HG03045 (cell line): ENCODE results near the gene FLT3LG.

ENCODE experiments used
- ATAC-seq: cut with Tn5 transposase; IDR thresholded peaks from one replicate; pipeline ENCODE4 v1.9.1; 2021; ENCODE audit warnings: mild to moderate bottlenecking, moderate library complexity; ENCODE audit not compliant: unreplicated experiment

The FLT3LG gene

DNA sequence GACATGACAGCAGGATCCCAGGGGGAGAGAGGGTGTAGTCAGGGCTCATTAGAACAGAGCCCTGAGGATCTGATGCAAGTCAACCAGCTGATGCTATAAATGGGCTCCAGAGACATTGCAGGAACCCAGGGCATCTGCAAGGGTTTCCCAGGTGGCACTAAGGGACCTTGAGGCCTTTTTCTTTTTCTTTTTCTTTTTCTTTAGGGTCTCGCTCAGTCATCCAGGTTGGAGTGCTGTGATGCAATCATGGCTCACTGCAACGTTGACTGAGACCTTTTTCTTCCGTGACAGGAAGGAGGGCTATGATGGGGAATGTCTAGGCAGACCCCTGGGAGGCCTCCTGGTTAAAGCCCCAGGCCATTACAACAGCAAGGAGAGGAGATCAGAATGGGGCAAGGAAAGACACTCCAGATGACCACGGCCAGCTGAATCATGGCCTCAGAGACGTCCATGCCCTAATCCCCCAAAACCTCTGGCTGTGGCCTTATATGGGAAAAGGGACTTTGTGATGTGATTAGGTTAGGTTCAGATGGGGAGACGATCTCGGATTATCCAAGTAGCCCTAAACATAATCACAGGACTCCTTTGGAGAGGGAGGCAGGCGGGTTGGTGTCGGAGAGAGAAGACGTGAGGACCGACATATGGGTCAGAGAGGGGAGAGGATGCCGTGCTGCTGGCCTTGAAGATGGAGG is 33.9 kb downstream of the FLT3LG start:
- no peak for ATAC-seq

DNA sequence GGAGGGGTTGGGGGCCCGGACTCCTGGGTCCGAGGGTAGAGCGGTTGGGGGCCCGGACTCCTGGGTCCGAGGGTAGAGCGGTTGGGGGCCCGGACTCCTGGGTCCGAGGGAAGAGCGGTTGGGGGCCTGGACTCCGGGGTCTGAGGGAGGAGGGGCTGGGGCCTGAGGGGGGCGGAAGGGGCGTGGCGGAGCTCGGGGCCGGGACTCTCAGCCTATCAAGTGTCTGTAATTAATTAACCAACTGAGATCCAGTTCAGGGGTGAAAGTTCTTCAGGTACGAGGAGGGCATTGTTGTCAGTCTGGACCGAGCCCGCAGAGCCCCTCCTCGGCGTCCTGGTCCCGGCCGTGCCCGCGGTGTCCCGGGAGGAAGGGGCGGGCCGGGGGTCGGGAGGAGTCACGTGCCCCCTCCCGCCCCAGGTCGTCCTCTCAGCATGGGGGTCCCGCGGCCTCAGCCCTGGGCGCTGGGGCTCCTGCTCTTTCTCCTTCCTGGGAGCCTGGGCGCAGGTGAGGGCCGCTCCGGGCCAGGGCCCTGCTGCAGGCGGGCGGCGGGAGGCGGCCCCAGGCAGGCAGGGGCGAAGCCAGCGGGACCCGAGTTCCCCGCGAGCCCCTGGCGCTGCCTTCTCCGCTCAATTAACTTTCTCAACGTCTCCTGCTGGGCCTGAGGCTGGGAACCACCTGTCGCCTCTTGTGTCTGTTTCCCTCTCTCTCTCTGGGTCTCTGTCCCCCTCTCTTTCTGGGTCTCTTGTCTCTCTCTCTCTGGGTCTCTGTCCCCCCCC is 39.1 kb downstream of the FLT3LG start:
- no peak for ATAC-seq

DNA sequence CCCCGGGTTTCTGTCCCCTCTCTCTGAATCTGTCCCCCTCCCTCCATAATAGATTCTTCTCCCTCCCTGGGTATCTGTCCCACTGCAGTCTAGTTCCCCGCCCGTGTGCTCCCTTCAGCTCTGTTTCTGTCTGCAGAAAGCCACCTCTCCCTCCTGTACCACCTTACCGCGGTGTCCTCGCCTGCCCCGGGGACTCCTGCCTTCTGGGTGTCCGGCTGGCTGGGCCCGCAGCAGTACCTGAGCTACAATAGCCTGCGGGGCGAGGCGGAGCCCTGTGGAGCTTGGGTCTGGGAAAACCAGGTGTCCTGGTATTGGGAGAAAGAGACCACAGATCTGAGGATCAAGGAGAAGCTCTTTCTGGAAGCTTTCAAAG is 39.7 kb downstream of the FLT3LG start:
- ATAC-seq = no peak

DNA sequence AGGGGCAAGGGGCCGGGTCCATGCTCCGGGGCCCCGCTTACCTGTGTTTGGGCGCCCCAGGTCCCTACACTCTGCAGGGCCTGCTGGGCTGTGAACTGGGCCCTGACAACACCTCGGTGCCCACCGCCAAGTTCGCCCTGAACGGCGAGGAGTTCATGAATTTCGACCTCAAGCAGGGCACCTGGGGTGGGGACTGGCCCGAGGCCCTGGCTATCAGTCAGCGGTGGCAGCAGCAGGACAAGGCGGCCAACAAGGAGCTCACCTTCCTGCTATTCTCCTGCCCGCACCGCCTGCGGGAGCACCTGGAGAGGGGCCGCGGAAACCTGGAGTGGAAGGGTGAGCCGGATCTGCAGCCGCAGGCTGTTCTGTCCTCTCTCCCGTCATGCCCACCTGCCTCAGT is 40.1 kb downstream of the FLT3LG start:
- no peak for ATAC-seq

GRCh38 chr19:49515767-49516166 is 41.8 kb downstream of the FLT3LG start:
- no peak for ATAC-seq

- ATAC-seq = no peak
These were observed 44.0 kb downstream of the FLT3LG start for GRCh38 chr19:49518033-49518432.

DNA sequence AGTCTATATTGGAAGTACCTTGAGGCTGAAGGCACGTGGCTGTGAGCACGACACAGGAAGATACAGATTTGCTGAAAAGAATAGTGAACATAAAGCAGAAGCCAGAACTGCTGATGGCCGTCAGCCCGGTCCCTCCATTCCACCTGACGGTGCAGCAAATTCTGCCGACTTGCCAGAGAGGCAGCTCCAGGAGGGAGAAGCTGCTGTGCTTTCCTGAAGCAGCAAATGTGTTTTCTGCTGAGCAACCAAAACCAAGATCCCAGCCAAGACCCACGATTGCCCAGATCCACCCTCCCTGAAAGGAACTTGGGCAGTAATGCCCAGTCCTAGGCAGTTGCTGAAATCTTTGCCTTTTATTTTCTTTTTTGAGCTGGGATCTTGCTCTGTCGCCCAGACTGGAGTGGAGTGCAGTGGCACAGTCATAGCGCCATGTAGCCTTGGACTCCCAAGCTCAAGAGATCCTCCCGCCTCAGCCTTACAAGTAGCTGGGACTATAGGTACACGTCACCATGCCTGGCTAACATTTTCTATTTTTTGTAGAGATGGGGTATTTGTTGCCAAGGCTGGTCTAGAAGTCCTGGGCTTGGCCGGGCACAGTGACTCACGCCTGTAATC is 46.8 kb downstream of the FLT3LG start:
- no peak for ATAC-seq

DNA sequence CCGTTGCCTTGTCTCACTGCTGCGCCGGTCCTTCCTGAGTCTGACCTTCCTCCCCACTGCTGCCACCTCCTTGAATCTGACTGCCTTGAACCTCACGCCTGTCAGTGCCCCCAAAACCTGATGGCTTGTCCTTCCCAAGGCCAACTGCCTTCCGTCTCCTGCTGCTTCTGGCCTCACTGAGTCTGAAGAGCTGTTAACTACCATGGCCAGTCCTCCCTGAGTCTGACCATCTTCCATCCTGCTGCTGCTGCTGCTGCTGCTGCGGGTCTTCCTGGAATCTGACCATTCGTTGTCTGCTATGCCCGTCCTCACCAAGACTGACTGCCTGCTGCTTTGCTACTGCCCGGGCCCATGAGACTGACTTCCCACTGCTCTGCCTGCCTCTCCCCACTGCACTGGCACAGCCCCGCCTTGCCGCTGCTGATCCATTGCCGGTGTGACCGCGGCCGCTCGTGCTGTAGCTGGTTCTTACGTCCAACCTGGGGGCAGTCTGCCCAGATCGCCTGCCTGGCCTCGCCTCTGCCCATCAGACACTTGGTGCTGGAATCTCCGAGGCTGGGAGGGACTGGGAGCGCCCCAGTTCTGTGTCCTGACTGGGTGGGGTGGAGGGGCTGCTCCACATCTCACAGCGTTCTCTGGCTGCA is 50.9 kb downstream of the FLT3LG start:
- ATAC-seq = no peak

- no peak for ATAC-seq
These were observed 54.3 kb downstream of the FLT3LG start for GRCh38 chr19:49528211-49528771.

DNA sequence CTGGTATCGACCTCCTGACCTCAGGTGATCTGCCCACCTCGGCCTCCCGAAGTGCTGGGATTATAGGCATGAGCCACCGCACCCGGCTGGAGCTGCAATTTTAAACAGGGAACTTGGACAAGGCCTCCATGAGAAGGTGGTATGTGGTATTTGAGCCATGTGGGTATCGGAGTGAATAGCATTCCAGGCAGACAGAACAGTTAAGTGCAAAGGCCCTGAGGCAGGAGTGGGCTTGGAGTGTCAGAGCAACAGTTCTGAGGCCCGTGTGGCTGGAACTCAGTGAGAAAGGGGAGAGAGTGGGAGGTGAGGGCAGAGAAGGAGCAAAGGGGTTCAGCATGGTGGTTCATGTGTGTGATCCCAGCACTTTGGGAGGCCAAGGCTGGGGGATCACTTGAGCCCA is 56.7 kb downstream of the FLT3LG start:
- no peak for ATAC-seq

GRCh38 chr19:49533551-49534488 is 59.8 kb downstream of the FLT3LG start:
- peak; percentile 72 for ATAC-seq

- ATAC-seq = no peak
These were observed 60.8 kb downstream of the FLT3LG start for GRCh38 chr19:49534632-49535385.
